ENCODE results near the gene MYPN.

- TF ChIP-seq CTCF (IDR thresholded peaks at IDR 0.05; ENCODE audit: poor library complexity) (no peak), EZH2 (IDR thresholded peaks at IDR 0.05; ENCODE audit: borderline replicate concordance) (no peak)
Measured at GRCh38 chr10:68253346-68253745, 144.1 kb downstream of the MYPN start.

All from hepatocyte (in vitro differentiated cells).